Thyroid gland (tissue), 4 donors: ENCODE results near the gene RNF113B. TPM values are rescaled to one million over a fixed set of nuclear protein-coding genes. Genes with fewer than 3 reads are reported as not detected.

Source experiments
- DNase-seq, 2 donors: peaks; one replicate each; pipeline ENCODE4 v3.0.0-alpha.2; 2019
- H3K27ac ChIP-seq, 3 donors: fragments of 200-600 bp; sonication (generic); 1 replicate in 2 of 3; 2 replicates in 1 of 3; pipeline ENCODE4 v1.5.1; 2016 to 2019; ENCODE audit warnings: mild to moderate bottlenecking in 1 of 3, moderate library complexity in 1 of 3
- H3K27me3 ChIP-seq: fragments of 200-600 bp; sonication (generic); one replicate; pipeline ENCODE4 v1.5.1; 2019
- H3K36me3 ChIP-seq, 2 donors: fragments of 200-600 bp; sonication (generic); one replicate each; pipeline ENCODE4 v1.5.1; 2016 to 2019
- H3K4me1 ChIP-seq, 2 donors: fragments of 200-600 bp; sonication (generic); one replicate each; pipeline ENCODE4 v1.5.1; 2017 to 2019
- H3K4me3 ChIP-seq, 3 donors: fragments of 200-600 bp; sonication (generic); replicated peaks in 1 of 3; 1 replicate in 2 of 3; 2 replicates in 1 of 3; pipeline ENCODE4 v1.5.1; 2016; ENCODE audit warnings: mild to moderate bottlenecking in 1 of 3
- H3K9me3 ChIP-seq: fragments of 200-600 bp; sonication (generic); one replicate; pipeline ENCODE4 v1.5.1; 2017
- CTCF ChIP-seq, 6 experiments: fragments of 200-600 bp in 3 of 6; fragments of 450-650 bp in 3 of 6; sonication (generic) in 3 of 6; IDR thresholded peaks; one replicate each; pipeline ENCODE4 v1.5.1; 2016 to 2019; ENCODE audit warnings: antibody characterized with exemption in 6 of 6, mild to moderate bottlenecking in 2 of 6, inconsistent platforms in 1 of 6, moderate library complexity in 1 of 6
- POLR2A ChIP-seq, 2 donors: fragments of 450-650 bp; IDR thresholded peaks; one replicate each; pipeline ENCODE4 v1.6.1; 2017; ENCODE audit warnings: antibody characterized with exemption in 2 of 2, mild to moderate bottlenecking in 2 of 2, moderate library complexity in 1 of 2
- WGBS, 2 donors: methylation state at CpG; one replicate each; pipeline ENCODE4 v1.1.5; 2017; 5-methylcytosine and 5-hydroxymethylcytosine counted together
- intact Hi-C: fragments of 100-400 bp; cut with DNase I; formaldehyde crosslinking; loops from one replicate; pipeline ENCODE4 v1.15.1; 2023
- total RNA-seq, 4 donors: library from RNA; depleted of rRNA; stranded (reverse); fragments of >200 nt; gene quantifications; one replicate each; pipeline ENCODE4 v1.2.3, GENCODE V29; 2016

Gene RNF113B
- total RNA-seq, 4 donors from 2014 or later = not detected

GRCh38 chr13:98187965-98188261, 10.8 kb upstream of the RNF113B start:
- Histone ChIP-seq H3K4me1 (peaks cover 46 to 60% of the 10 kb centered on the region in 2 donors), H3K27ac (peak overlapping the region; percentile 85 to 91 (median 90)), H3K4me3 (no peak overlapping the region), H3K27me3 (no peaks in the 10 kb centered on the region), H3K9me3 (no peaks in the 10 kb centered on the region), H3K36me3 (no peaks in the 10 kb centered on the region)
- intact Hi-C loops = no loop called here
- WGBS, 2 donors = 17 to 25% methylated on average over 7 of the region's 7 CpGs
- peak; percentile 93 for DNase-seq
- TF ChIP-seq CTCF (IDR thresholded peaks at IDR 0.05) (peak in 1 of 6 experiments; percentile 1), POLR2A (IDR thresholded peaks at IDR 0.05) (peak in 1 of 2 donors; percentile 33)

DNA sequence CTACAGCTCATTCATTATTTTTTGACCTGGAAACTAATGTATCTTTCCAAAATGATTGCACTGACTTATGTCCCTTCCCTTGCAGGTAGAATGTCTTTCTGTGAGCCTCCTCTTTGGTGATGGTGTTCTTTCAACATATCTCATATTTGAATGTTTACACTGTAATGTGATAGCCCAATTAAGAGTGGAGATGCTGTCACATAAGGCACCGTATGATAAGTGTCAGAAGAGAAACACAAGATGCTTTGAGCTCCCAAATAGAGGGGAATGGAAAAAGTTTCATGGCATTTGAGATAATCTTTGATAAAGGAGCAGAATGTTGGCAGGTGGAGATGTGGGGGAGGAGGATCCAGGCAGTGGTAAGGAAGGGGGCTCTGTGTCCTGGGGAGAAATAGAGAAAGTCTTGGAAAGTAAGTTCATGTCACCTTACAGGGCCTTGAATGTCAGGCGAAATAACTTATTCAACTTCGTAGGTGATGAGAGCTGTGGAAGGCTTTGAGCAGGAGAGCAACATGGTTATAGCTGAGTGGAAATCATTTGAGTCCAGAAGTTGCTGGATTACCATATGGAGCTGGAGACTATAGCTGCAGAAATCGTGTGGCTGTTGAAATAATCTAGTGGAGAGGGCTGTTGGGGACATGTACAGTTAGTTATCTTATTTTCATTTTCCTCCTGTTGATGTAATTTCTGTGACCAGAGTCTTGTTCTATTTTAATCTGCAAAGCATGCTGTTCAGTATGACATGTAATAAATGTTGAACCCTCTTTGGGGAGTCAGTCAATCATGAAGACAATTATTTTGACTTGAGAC, 10.3 kb upstream of the RNF113B start:
- Histone ChIP-seq H3K4me1 (peaks cover 52 to 65% of the 10 kb centered on the region in 2 donors), H3K9me3 (no peaks in the 10 kb centered on the region), H3K36me3 (no peaks in the 10 kb centered on the region), H3K27me3 (no peaks in the 10 kb centered on the region), H3K4me3 (no peak overlapping the region), H3K27ac (peak overlapping the region; percentile 85 to 91 (median 90))
- TF ChIP-seq CTCF (IDR thresholded peaks at IDR 0.05) (peak in 1 of 6 experiments; percentile 6), POLR2A (IDR thresholded peaks at IDR 0.05) (no peak)
- 53 to 55% methylated on average over 4 of the region's 4 CpGs for WGBS, 2 donors
- intact Hi-C loops = no loop called here
- no peak for DNase-seq

- TF ChIP-seq POLR2A (IDR thresholded peaks at IDR 0.05) = no peak
- TF ChIP-seq CTCF (IDR thresholded peaks at IDR 0.05) = no peak
- WGBS, 2 donors = 69 to 92% methylated on average over 1 of the region's 1 CpG
- Histone ChIP-seq H3K36me3 (no peaks in the 10 kb centered on the region), H3K27me3 (no peaks in the 10 kb centered on the region), H3K9me3 (no peaks in the 10 kb centered on the region), H3K4me1 (peaks cover 47 to 67% of the 10 kb centered on the region in 2 donors), H3K27ac (no peak overlapping the region), H3K4me3 (no peak overlapping the region)
- DNase-seq = no peak
- intact Hi-C loops = no loop called here
Measured at GRCh38 chr13:98184792-98185191, 7.7 kb upstream of the RNF113B start.

- peak in 1 of 2 donors; percentile 31 for DNase-seq
- intact Hi-C loops = no loop called here
- TF ChIP-seq CTCF (IDR thresholded peaks at IDR 0.05) = no peak
- no peak for TF ChIP-seq POLR2A (IDR thresholded peaks at IDR 0.05)
- no peaks in the 10 kb centered on the region for H3K9me3 ChIP-seq
- 43 to 53% methylated on average over 3 of the region's 3 CpGs for WGBS, 2 donors
- H3K4me1 ChIP-seq = peaks cover 29 to 51% of the 10 kb centered on the region in 2 donors
- no peaks in the 10 kb centered on the region for H3K36me3 ChIP-seq
- H3K27me3 ChIP-seq = no peaks in the 10 kb centered on the region
- peak overlapping the region in 1 of 3 donors; percentile 24 for H3K27ac ChIP-seq
- no peak overlapping the region for H3K4me3 ChIP-seq
Measured at GRCh38 chr13:98182589-98182988, 5.5 kb upstream of the RNF113B start.

DNA sequence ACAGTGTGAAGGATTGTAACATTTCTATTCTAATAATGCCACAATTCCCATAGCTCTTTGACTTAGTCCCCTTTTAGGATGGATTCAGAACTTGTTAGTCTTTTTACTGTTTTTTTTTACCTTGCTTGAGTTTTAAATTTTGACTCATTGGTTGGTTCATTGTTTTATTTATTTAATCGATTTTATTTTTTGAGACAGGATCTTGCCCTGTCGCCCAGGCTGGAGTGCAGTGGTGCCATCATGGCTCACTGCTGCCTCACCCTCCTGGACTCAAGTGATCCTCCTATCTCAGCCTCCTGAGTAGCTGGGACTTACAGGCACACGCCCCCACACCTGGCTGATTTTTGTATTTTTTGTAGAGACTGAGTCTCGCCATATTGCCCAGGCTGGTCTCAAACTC, 5.1 kb upstream of the RNF113B start:
- 91 to 95% methylated on average over 4 of the region's 4 CpGs for WGBS, 2 donors
- Histone ChIP-seq H3K9me3 (no peaks in the 10 kb centered on the region), H3K4me1 (peaks cover 25 to 46% of the 10 kb centered on the region in 2 donors), H3K27ac (peak overlapping the region in 1 of 3 donors; percentile 24), H3K36me3 (no peaks in the 10 kb centered on the region), H3K27me3 (no peaks in the 10 kb centered on the region), H3K4me3 (no peak overlapping the region)
- intact Hi-C loops = no loop called here
- no peak for TF ChIP-seq CTCF (IDR thresholded peaks at IDR 0.05)
- no peak for TF ChIP-seq POLR2A (IDR thresholded peaks at IDR 0.05)
- no peak for DNase-seq
